ENCODE data around the gene QRFP. TPM values are rescaled to one million over a fixed set of nuclear protein-coding genes. Genes with fewer than 3 reads are reported as not detected.
"Not testable (repeated sequence)": the region's sequence is repeated elsewhere in the genome, so short reads cannot be mapped to it uniquely, and the experiment has no call there.

The QRFP gene
- total RNA-seq, 1 donor from 2014 or later, result not detected

GRCh38 chr9:130913599-130914416, 17.2 kb upstream of the QRFP start:
- no peak for TF ChIP-seq CTCF (IDR thresholded peaks at IDR 0.05; ENCODE audit: unreplicated experiment)
- no peak overlapping the region for H3K4me3 Mint-ChIP-seq (ENCODE audit: unreplicated experiment)
- DNase-seq (ENCODE audit: low spot score), result no peak
- H3K36me3 Mint-ChIP-seq (ENCODE audit: low read depth, unreplicated experiment), result no peaks in the 10 kb centered on the region
- H3K4me1 Mint-ChIP-seq (ENCODE audit: unreplicated experiment), result peaks cover 3% of the 10 kb centered on the region
- peaks cover 2% of the 10 kb centered on the region for H3K27me3 Mint-ChIP-seq (ENCODE audit: unreplicated experiment)
- no peak overlapping the region for H3K27ac Mint-ChIP-seq (ENCODE audit: unreplicated experiment)
- no peaks in the 10 kb centered on the region for H3K9me3 Mint-ChIP-seq (ENCODE audit: unreplicated experiment)

GRCh38 chr9:130912932-130913598, 16.5 kb upstream of the QRFP start:
- peaks cover 2% of the 10 kb centered on the region for H3K27me3 Mint-ChIP-seq (ENCODE audit: unreplicated experiment)
- H3K4me3 Mint-ChIP-seq (ENCODE audit: unreplicated experiment), result no peak overlapping the region
- H3K4me1 Mint-ChIP-seq (ENCODE audit: unreplicated experiment), result peaks cover 4% of the 10 kb centered on the region
- TF ChIP-seq CTCF (IDR thresholded peaks at IDR 0.05; ENCODE audit: unreplicated experiment), result no peak
- no peak for DNase-seq (ENCODE audit: low spot score)
- H3K9me3 Mint-ChIP-seq (ENCODE audit: unreplicated experiment), result no peaks in the 10 kb centered on the region
- H3K36me3 Mint-ChIP-seq (ENCODE audit: low read depth, unreplicated experiment), result no peaks in the 10 kb centered on the region
- H3K27ac Mint-ChIP-seq (ENCODE audit: unreplicated experiment), result no peak overlapping the region

GRCh38 chr9:130911254-130912049, 14.8 kb upstream of the QRFP start:
- H3K27ac Mint-ChIP-seq (ENCODE audit: unreplicated experiment), result peak overlapping the region; percentile 64
- H3K9me3 Mint-ChIP-seq (ENCODE audit: unreplicated experiment), result no peaks in the 10 kb centered on the region
- H3K27me3 Mint-ChIP-seq (ENCODE audit: unreplicated experiment), result peaks cover 2% of the 10 kb centered on the region
- no peak for TF ChIP-seq CTCF (IDR thresholded peaks at IDR 0.05; ENCODE audit: unreplicated experiment)
- H3K36me3 Mint-ChIP-seq (ENCODE audit: low read depth, unreplicated experiment), result no peaks in the 10 kb centered on the region
- no peak for DNase-seq (ENCODE audit: low spot score)
- H3K4me3 Mint-ChIP-seq (ENCODE audit: unreplicated experiment), result no peak overlapping the region
- peaks cover 7% of the 10 kb centered on the region for H3K4me1 Mint-ChIP-seq (ENCODE audit: unreplicated experiment)

GRCh38 chr9:130910670-130911069, 14.1 kb upstream of the QRFP start:
- H3K4me3 Mint-ChIP-seq (ENCODE audit: unreplicated experiment); H3K9me3 Mint-ChIP-seq (ENCODE audit: unreplicated experiment); H3K36me3 Mint-ChIP-seq (ENCODE audit: low read depth, unreplicated experiment); DNase-seq (ENCODE audit: low spot score); H3K27ac Mint-ChIP-seq (ENCODE audit: unreplicated experiment); H3K27me3 Mint-ChIP-seq (ENCODE audit: unreplicated experiment); H3K4me1 Mint-ChIP-seq (ENCODE audit: unreplicated experiment): not testable (repeated sequence)

GRCh38 chr9:130910041-130910440, 13.4 kb upstream of the QRFP start:
- not testable (repeated sequence) for H3K9me3 Mint-ChIP-seq (ENCODE audit: unreplicated experiment); H3K4me3 Mint-ChIP-seq (ENCODE audit: unreplicated experiment); H3K4me1 Mint-ChIP-seq (ENCODE audit: unreplicated experiment); DNase-seq (ENCODE audit: low spot score); H3K36me3 Mint-ChIP-seq (ENCODE audit: low read depth, unreplicated experiment); H3K27ac Mint-ChIP-seq (ENCODE audit: unreplicated experiment); H3K27me3 Mint-ChIP-seq (ENCODE audit: unreplicated experiment)

All from endothelial cell (in vitro differentiated cells).